H1 (cell line): ENCODE measurements around the gene NCK2. TPM values are rescaled to one million over a fixed set of nuclear protein-coding genes. Genes with fewer than 3 reads are reported as not detected.

Source experiments
- CTCF ChIA-PET: fragments of 300-600 bp; sonication (Branson Sonifier 250); formaldehyde crosslinking; loops from one replicate; lab custom pipeline; 2021; ENCODE audit not compliant: partially characterized antibody; lab: Charles Lee
- POLR2A ChIA-PET: fragments of 300-600 bp; sonication (Branson Sonifier 250); formaldehyde crosslinking; loops from one replicate; lab custom pipeline; 2021; ENCODE audit warnings: inconsistent platforms; ENCODE audit not compliant: partially characterized antibody; lab: Charles Lee
- DNase-seq, 2 experiments: peaks; one replicate each; pipeline versions ENCODE4 v3.0.0 to v3.0.0-alpha.2; 2010 to 2022; ENCODE audit warnings: low spot score in 2 of 2, low read depth in 1 of 2, mixed read lengths in 1 of 2
- FAIRE-seq: peaks from 2 replicates; lab custom pipeline; 2011; peaks lifted over from hg19 to GRCh38; lab: Jason Lieb, UNC
- H2AFZ ChIP-seq: 2 replicates; pipeline ENCODE4 v1.8.1; 2012; ENCODE audit warnings: low read length, inconsistent platforms
- H2AK5ac ChIP-seq: 2 replicates; pipeline ENCODE4 v1.6.1; 2013; ENCODE audit warnings: low read depth, low read length
- H2BK120ac ChIP-seq: replicated peaks from 2 replicates; pipeline ENCODE3; 2013; ENCODE audit warnings: low read depth, low read length, inconsistent platforms
- H2BK12ac ChIP-seq: 2 replicates; pipeline ENCODE4 v1.6.1; 2013; ENCODE audit warnings: low read depth, low read length
- H2BK15ac ChIP-seq: 2 replicates; pipeline ENCODE4 v1.6.1; 2013; ENCODE audit warnings: low read length
- H2BK20ac ChIP-seq: 2 replicates; pipeline ENCODE4 v1.6.1; 2013; ENCODE audit warnings: low read length
- H2BK5ac ChIP-seq: 2 replicates; pipeline ENCODE4 v1.6.1; 2013; ENCODE audit warnings: low read depth, low read length
- H3K14ac ChIP-seq: 2 replicates; pipeline ENCODE4 v1.6.1; 2013; ENCODE audit warnings: inconsistent platforms; ENCODE audit not compliant: insufficient read length
- H3K18ac ChIP-seq: 2 replicates; pipeline ENCODE4 v1.6.1; 2013; ENCODE audit warnings: low read length; ENCODE audit errors: extremely low read depth
- H3K23ac ChIP-seq: 2 replicates; pipeline ENCODE4 v1.6.1; 2013; ENCODE audit warnings: inconsistent platforms; ENCODE audit not compliant: insufficient read length
- H3K23me2 ChIP-seq: 2 replicates; pipeline ENCODE4 v1.6.1; 2013; ENCODE audit warnings: low read depth, low read length
- H3K27ac ChIP-seq: 2 replicates; pipeline ENCODE4 v1.6.1; 2011; ENCODE audit warnings: low read depth, low read length, inconsistent platforms
- H3K27me3 ChIP-seq, 4 experiments: replicated peaks in 1 of 4; 1 replicate in 1 of 4; 2 replicates in 3 of 4; pipeline versions ENCODE4 v1.6.1 to v1.8.1; 2011 to 2013; ENCODE audit warnings: low read length in 3 of 4, mild to moderate bottlenecking in 3 of 4, inconsistent platforms in 2 of 4, mixed read lengths in 2 of 4, moderate library complexity in 1 of 4; ENCODE audit not compliant: control insufficient read depth in 3 of 4, insufficient read depth in 3 of 4; ENCODE audit errors: extremely low read depth in 1 of 4
- H3K36me3 ChIP-seq, 4 experiments: 2 replicates each; pipeline versions ENCODE4 v1.6.1 to v1.8.1; 2011 to 2013; ENCODE audit warnings: mild to moderate bottlenecking in 4 of 4, low read length in 3 of 4, moderate library complexity in 2 of 4, control low read depth in 1 of 4, inconsistent platforms in 1 of 4; ENCODE audit not compliant: insufficient read depth in 4 of 4, control insufficient read depth in 2 of 4
- H3K4ac ChIP-seq: replicated peaks from 2 replicates; pipeline ENCODE3; 2013; ENCODE audit warnings: low read length, low read depth, mixed read lengths, inconsistent platforms; ENCODE audit not compliant: insufficient read length
- H3K4me1 ChIP-seq, 4 experiments: replicated peaks in 1 of 4; 1 replicate in 1 of 4; 2 replicates in 3 of 4; pipeline versions ENCODE4 v1.6.1 to v1.8.1; 2011 to 2013; ENCODE audit warnings: low read length in 3 of 4, inconsistent platforms in 2 of 4, mixed read lengths in 1 of 4; ENCODE audit not compliant: insufficient read depth in 4 of 4, control insufficient read depth in 3 of 4
- H3K4me2 ChIP-seq, 2 experiments: 2 replicates each; pipeline versions ENCODE4 v1.6.1 to v1.8.1; 2011 to 2013; ENCODE audit warnings: low read depth in 2 of 2, low read length in 2 of 2, control low read depth in 1 of 2, inconsistent platforms in 1 of 2, mild to moderate bottlenecking in 1 of 2; ENCODE audit not compliant: insufficient read depth in 1 of 2
- H3K4me3 ChIP-seq, 4 experiments: fragments of 200-600, 300-600 bp in 1 of 4; sonication (generic), shearing (Covaris generic), sonication (Bioruptor Twin) in 1 of 4; 2 replicates each; pipeline versions ENCODE4 v1.5.1 to v1.8.1; 2011 to 2016; ENCODE audit warnings: low read length in 4 of 4, low read depth in 3 of 4, control low read depth in 2 of 4, inconsistent platforms in 2 of 4, mild to moderate bottlenecking in 2 of 4, mixed read lengths in 1 of 4, moderate library complexity in 1 of 4; ENCODE audit not compliant: insufficient read depth in 2 of 4; ENCODE audit errors: extremely low read depth in 1 of 4
- H3K56ac ChIP-seq: replicated peaks from 2 replicates; pipeline ENCODE3; 2013; ENCODE audit warnings: low read depth, mild to moderate bottlenecking, mixed read lengths, low read length, inconsistent platforms; ENCODE audit not compliant: insufficient read length
- H3K79me1 ChIP-seq: 2 replicates; pipeline ENCODE4 v1.6.1; 2013; ENCODE audit warnings: low read depth, low read length, control low read depth
- H3K79me2 ChIP-seq, 2 experiments: 2 replicates each; pipeline versions ENCODE4 v1.6.1 to v1.8.1; 2012 to 2013; ENCODE audit warnings: low read length in 2 of 2, mild to moderate bottlenecking in 2 of 2, inconsistent platforms in 1 of 2; ENCODE audit not compliant: insufficient read depth in 2 of 2, control insufficient read depth in 1 of 2
- H3K9ac ChIP-seq, 4 experiments: replicated peaks in 1 of 4; 1 replicate in 1 of 4; 2 replicates in 3 of 4; pipeline versions ENCODE4 v1.6.1 to v1.8.1; 2011 to 2013; ENCODE audit warnings: low read depth in 3 of 4, low read length in 3 of 4, control low read depth in 2 of 4, mild to moderate bottlenecking in 2 of 4, moderate library complexity in 2 of 4, inconsistent platforms in 1 of 4; ENCODE audit errors: extremely low read depth in 1 of 4
- H3K9me3 ChIP-seq, 2 experiments: 2 replicates each; pipeline versions ENCODE4 v1.6.1 to v1.8.1; 2012 to 2013; ENCODE audit warnings: mild to moderate bottlenecking in 2 of 2, moderate library complexity in 2 of 2, control low read depth in 1 of 2, inconsistent platforms in 1 of 2, low read depth in 1 of 2, low read length in 1 of 2, mixed read lengths in 1 of 2; ENCODE audit not compliant: insufficient read depth in 2 of 2
- H4K20me1 ChIP-seq, 2 experiments: replicated peaks in 1 of 2; 2 replicates each; pipeline versions ENCODE3 to v1.8.1; 2011 to 2013; ENCODE audit warnings: inconsistent platforms in 2 of 2, low read length in 2 of 2, mild to moderate bottlenecking in 1 of 2; ENCODE audit not compliant: insufficient read depth in 2 of 2, control insufficient read depth in 1 of 2
- H4K5ac ChIP-seq: 2 replicates; pipeline ENCODE4 v1.6.1; 2013; ENCODE audit warnings: low read length, low read depth, mixed read lengths, inconsistent platforms; ENCODE audit not compliant: insufficient read length
- H4K8ac ChIP-seq: 2 replicates; pipeline ENCODE4 v1.8.0; 2013; ENCODE audit warnings: mild to moderate bottlenecking, moderate library complexity, low read length, inconsistent platforms; ENCODE audit not compliant: insufficient read depth; ENCODE audit errors: extremely low read depth
- H4K91ac ChIP-seq: replicated peaks from 2 replicates; pipeline ENCODE3; 2013; ENCODE audit warnings: low read length, mixed read lengths, inconsistent platforms; ENCODE audit not compliant: insufficient read length
- BRCA1 ChIP-seq: IDR thresholded peaks from 2 replicates; pipeline ENCODE4 v1.6.1; 2012; ENCODE audit warnings: low read depth, low read length, improper control_type of control experiment
- JUN ChIP-seq: IDR thresholded peaks from 2 replicates; pipeline ENCODE4 v1.6.1; 2011; ENCODE audit warnings: low read depth, mild to moderate bottlenecking, improper control_type of control experiment, low read length
- KDM1A ChIP-seq: fragments of 200-600, 300-600 bp; sonication (generic); IDR thresholded peaks from 2 replicates; pipeline ENCODE4 v1.7.1; 2016; ENCODE audit warnings: mild to moderate bottlenecking, low read length, borderline replicate concordance
- KDM5A ChIP-seq: fragments of 200-600 bp; IDR thresholded peaks from 2 replicates; pipeline ENCODE4 v1.7.1; 2012; ENCODE audit warnings: mild to moderate bottlenecking, low read length, inconsistent platforms, mixed read lengths
- POU5F1 ChIP-seq: IDR thresholded peaks from 2 replicates; pipeline ENCODE4 v1.6.1; 2011; ENCODE audit warnings: low read depth, mild to moderate bottlenecking, low read length, moderate library complexity
- SUZ12 ChIP-seq: fragments of 200-600 bp; sonication (generic); IDR thresholded peaks from 2 replicates; pipeline ENCODE4 v1.6.1; 2012; ENCODE audit warnings: mild to moderate bottlenecking, inconsistent platforms, low read length, moderate library complexity, mixed read lengths
- TCF12 ChIP-seq: IDR thresholded peaks from 2 replicates; pipeline ENCODE4 v1.6.1; 2011; ENCODE audit warnings: low read depth, mild to moderate bottlenecking, low read length
- TEAD4 ChIP-seq: IDR thresholded peaks from 2 replicates; pipeline ENCODE4 v1.6.1; 2012; ENCODE audit warnings: low read depth, low read length, inconsistent platforms, mixed read lengths
- WGBS, 2 experiments: shearing (Covaris generic) in 1 of 2; methylation state at CpG; one replicate each; pipeline versions ENCODE4 v1.1.6 to v1.1.7; 2013 to 2015; ENCODE audit warnings: low lambda C conversion rate in 2 of 2, mixed read lengths in 2 of 2, inconsistent platforms in 1 of 2, low coverage in 1 of 2, missing lambda C conversion rate in 1 of 2; ENCODE audit not compliant: insufficient replicate concordance in 2 of 2, insufficient coverage in 1 of 2, insufficient read length in 1 of 2; ENCODE audit errors: extremely low coverage in 1 of 2, missing lambda C conversion rate in 1 of 2; 5-methylcytosine and 5-hydroxymethylcytosine counted together
- polyA plus RNA-seq, 7 experiments: library from polyadenylated mRNA; depleted of rRNA in 3 of 7; stranded (reverse) in 5 of 7; unstranded in 2 of 7; fragments of >200 nt in 5 of 7; fragments of 200-250 nt in 2 of 7; gene quantifications; 1 replicate in 5 of 7; 2 replicates in 1 of 7; 4 replicates in 1 of 7; pipeline versions ENCODE4 v1.2.1 to v1.2.3, GENCODE V29; 2011 to 2013; ENCODE audit warnings: missing spikeins in 2 of 7, mixed read lengths in 2 of 7
- total RNA-seq: library from RNA; stranded (reverse); fragmentation: NEBNext Ultra II Directional; extraction: Animal tissue kit (Norgen Biotek cat#: 25700); gene quantifications from 2 replicates; pipeline ENCODE4 v1.2.1, GENCODE V29; 2021

NCK2 gene
- total and polyA plus RNA-seq, 2 of the 8 experiments (the other 6 are each of a cell fraction or from before 2014, with no cell fraction given): 30.3 to 65.7 TPM

- no peak overlapping the region for H2AFZ ChIP-seq
- H3K56ac ChIP-seq: no peak overlapping the region
- H3K4me3 ChIP-seq: no peak overlapping the region
- H3K9me3 ChIP-seq: peaks cover 3 to 7% of the 10 kb centered on the region in 2 experiments; a peak in 1 of 4 replicates
- H2BK120ac ChIP-seq: no peak overlapping the region
- no peaks in the 10 kb centered on the region; a peak in 1 of 7 replicates for H3K4me1 ChIP-seq
- H3K79me2 ChIP-seq: no peaks in the 10 kb centered on the region
- ChIA-PET POLR2A (no interaction called here), CTCF (no interaction called here)
- H3K23ac ChIP-seq: no peak overlapping the region
- H3K9ac ChIP-seq: no peak overlapping the region
- H3K27me3 ChIP-seq: no peaks in the 10 kb centered on the region
- H4K20me1 ChIP-seq: no peaks in the 10 kb centered on the region
- H3K23me2 ChIP-seq: no peaks in the 10 kb centered on the region
- FAIRE-seq (no peak), DNase-seq (no peak)
- no peak overlapping the region for H2BK12ac ChIP-seq
- H3K14ac ChIP-seq: no peak overlapping the region
- no peak overlapping the region for H2BK15ac ChIP-seq
- H3K27ac ChIP-seq: no peak overlapping the region
- H3K4me2 ChIP-seq: no peak overlapping the region
- H3K79me1 ChIP-seq: no peaks in the 10 kb centered on the region
- H3K18ac ChIP-seq: no peak overlapping the region
- H4K8ac ChIP-seq: no peak overlapping the region
- no peak overlapping the region for H2AK5ac ChIP-seq
- H3K36me3 ChIP-seq: no peaks in the 10 kb centered on the region
- H3K4ac ChIP-seq: no peak overlapping the region
- H2BK20ac ChIP-seq: no peak overlapping the region
- H2BK5ac ChIP-seq: no peak overlapping the region
- no peak overlapping the region for H4K5ac ChIP-seq
- H4K91ac ChIP-seq: no peak overlapping the region
- WGBS, 2 experiments: 96% methylated on average over 3 of the region's 3 CpGs; no CpG with 5 or more reads in 1 of the 2 experiments
- TF ChIP-seq SUZ12 (no peak), POU5F1 (no peak), TCF12 (no peak), JUN (no peak), KDM1A (no peak), KDM5A (no peak), BRCA1 (no peak), TEAD4 (no peak)
Observed at GRCh38 chr2:105723431-105723830, 21.3 kb upstream of the NCK2 start.
